OCI-M2 (cell line): Measurements from ENCODE around the gene WDFY2.
"Not testable (repeated sequence)": the region's sequence is repeated elsewhere in the genome, so short reads cannot be mapped to it uniquely, and the experiment has no call there.

Experiments used
- DNase-seq: peaks from one replicate; lab custom pipeline; 2025; ENCODE audit not compliant: unreplicated experiment; lab: John Stamatoyannopoulos, UW

The WDFY2 gene

GRCh38 chr13:51629491-51630287 is 45.4 kb downstream of the WDFY2 start:
- no peak for DNase-seq

GRCh38 chr13:51630288-51630615 is 46.0 kb downstream of the WDFY2 start:
- DNase-seq, result no peak

- no peak for DNase-seq
Measured at GRCh38 chr13:51632591-51633362, 48.5 kb downstream of the WDFY2 start.

- no peak for DNase-seq
Measured at GRCh38 chr13:51635137-51635878, 51.0 kb downstream of the WDFY2 start.

- no peak for DNase-seq
Measured at GRCh38 chr13:51636349-51636890, 52.2 kb downstream of the WDFY2 start.

- no peak for DNase-seq
Measured at GRCh38 chr13:51637852-51638215, 53.6 kb downstream of the WDFY2 start.

GRCh38 chr13:51638216-51638871 is 54.1 kb downstream of the WDFY2 start:
- DNase-seq, result no peak

- no peak for DNase-seq
Measured at GRCh38 chr13:51639171-51639570, 54.9 kb downstream of the WDFY2 start.

- DNase-seq, result not testable (repeated sequence)
Measured at GRCh38 chr13:51640696-51641095, 56.4 kb downstream of the WDFY2 start.

GRCh38 chr13:51643105-51643881 is 59.0 kb downstream of the WDFY2 start:
- DNase-seq, result no peak

GRCh38 chr13:51643882-51644281 is 59.6 kb downstream of the WDFY2 start:
- no peak for DNase-seq

- DNase-seq, result no peak
Measured at GRCh38 chr13:51644654-51645053, 60.4 kb downstream of the WDFY2 start.

GRCh38 chr13:51645154-51645650 is 60.9 kb downstream of the WDFY2 start:
- DNase-seq, result no peak

- DNase-seq, result no peak
Measured at GRCh38 chr13:51645761-51646670, 61.8 kb downstream of the WDFY2 start.

- no peak for DNase-seq
Measured at GRCh38 chr13:51647067-51647466, 62.8 kb downstream of the WDFY2 start.

- DNase-seq, result not testable (repeated sequence)
Measured at GRCh38 chr13:51652193-51652592, 67.9 kb downstream of the WDFY2 start.

GRCh38 chr13:51659276-51660127 is 75.2 kb downstream of the WDFY2 start:
- no peak for DNase-seq

GRCh38 chr13:51660813-51661212 is 76.6 kb downstream of the WDFY2 start:
- no peak for DNase-seq
